K562 (cell line): ENCODE results near the gene SETX.

Source experiments
- ELF1 ChIP-seq: fragments of 200-800 bp; sonication (Bioruptor generic); IDR thresholded peaks from 2 replicates; pipeline ENCODE4 v1.6.1; 2016; ENCODE audit warnings: missing genetic modification characterization, missing compliant biosample characterization
- EP300 ChIP-seq: IDR thresholded peaks from 2 replicates; pipeline ENCODE4 v1.6.1; 2012; ENCODE audit warnings: low read length, improper control_type of control experiment
- HNRNPL ChIP-seq: fragments of 200-400 bp; formaldehyde crosslinking; IDR thresholded peaks from 2 replicates; pipeline ENCODE4 v1.6.1; 2017; ENCODE audit warnings: low read depth, mild to moderate bottlenecking, low read length
- NR1H2 ChIP-seq: sonication (generic); formaldehyde crosslinking; IDR thresholded peaks from 2 replicates; pipeline ENCODE4 v1.4.0; 2020; ENCODE audit warnings: mild to moderate bottlenecking, missing genetic modification reagents
- RCOR1 ChIP-seq, 2 experiments: IDR thresholded peaks; 2 replicates each; pipeline ENCODE4 v1.6.1; 2012; ENCODE audit warnings: low read depth in 2 of 2, low read length in 2 of 2, borderline replicate concordance in 1 of 2, improper control_type of control experiment in 1 of 2
- SAFB2 ChIP-seq: fragments of 200-400 bp; formaldehyde crosslinking; IDR thresholded peaks from 2 replicates; pipeline ENCODE4 v1.6.1; 2018; ENCODE audit warnings: borderline replicate concordance, low read length, low read depth, moderate library complexity; ENCODE audit not compliant: severe bottlenecking
- ZNF124 ChIP-seq: sonication (generic); formaldehyde crosslinking; IDR thresholded peaks from 2 replicates; pipeline ENCODE4 v1.8.1; 2022; ENCODE audit warnings: missing genetic modification reagents

GRCh38 chr9:132387133-132387532 lies 32.3 kb upstream of the SETX start:
- TF ChIP-seq ZNF124 (CRISPR knock-in tag) (no peak), EP300 (no peak), HNRNPL (no peak), RCOR1 (IDR thresholded peaks at IDR 0.05; ENCODE audit: borderline replicate concordance in 1 of 2, low read depth in 2 of 2, low read length in 2 of 2) (no peak), NR1H2 (CRISPR knock-in tag) (no peak), ELF1 (tag) (no peak), SAFB2 (no peak)
